PC-9 (cell line): ENCODE results near the gene SDK2. TPM values are rescaled to one million over a fixed set of nuclear protein-coding genes. Genes with fewer than 3 reads are reported as not detected.

Source experiments
- BruUV-seq: library from RNA; stranded (reverse); fragments of 400-500 nt; replicated peaks from 2 replicates; lab custom pipeline; 2021; lab: Mats Ljungman, UMichigan
- CTCF ChIA-PET: fragments of 300-600 bp; sonication (Branson Sonifier 250); formaldehyde crosslinking; loops from one replicate; lab custom pipeline; 2022; ENCODE audit warnings: antibody characterized with exemption; lab: Charles Lee
- POLR2A ChIA-PET: fragments of 300-600 bp; sonication (Branson Sonifier 250); formaldehyde crosslinking; loops from one replicate; lab custom pipeline; 2022; ENCODE audit warnings: antibody characterized with exemption; ENCODE audit not compliant: unreplicated experiment; lab: Charles Lee
- DNase-seq, 2 experiments: peaks; one replicate each; pipeline versions ENCODE4 v3.0.0 to v3.0.0-alpha.2; 2015 to 2022; ENCODE audit warnings: mixed read lengths in 1 of 2
- H2AFZ ChIP-seq: fragments of 200-600 bp; sonication (generic); 2 replicates; pipeline ENCODE4 v1.8.1; 2017; ENCODE audit warnings: antibody characterized with exemption
- H3F3A ChIP-seq: fragments of 200-600 bp; sonication (generic); 2 replicates; pipeline ENCODE4 v1.8.1; 2017; ENCODE audit warnings: antibody characterized with exemption, mild to moderate bottlenecking, low read depth; ENCODE audit not compliant: insufficient read depth
- H3K27ac ChIP-seq: fragments of 200-600 bp; sonication (generic); 2 replicates; pipeline ENCODE4 v1.6.1; 2016; ENCODE audit warnings: mixed run types
- H3K27me3 ChIP-seq: fragments of 200-600 bp; sonication (generic); 2 replicates; pipeline ENCODE4 v1.6.1; 2016; ENCODE audit warnings: low read depth, mixed run types; ENCODE audit not compliant: insufficient read depth
- H3K36me3 ChIP-seq: fragments of 200-600 bp; sonication (generic); 2 replicates; pipeline ENCODE4 v1.6.1; 2016; ENCODE audit warnings: low read depth, mixed run types
- H3K4me1 ChIP-seq: fragments of 200-600 bp; sonication (generic); replicated peaks from 2 replicates; pipeline ENCODE4 v1.6.1; 2016; ENCODE audit warnings: mixed run types; ENCODE audit not compliant: insufficient read depth
- H3K4me2 ChIP-seq: fragments of 200-600 bp; sonication (generic); 2 replicates; pipeline ENCODE4 v1.6.1; 2017; ENCODE audit warnings: mixed run types
- H3K4me3 ChIP-seq: fragments of 200-600 bp; sonication (generic); 2 replicates; pipeline ENCODE4 v1.6.1; 2016; ENCODE audit warnings: mixed run types
- H3K79me2 ChIP-seq: fragments of 200-600 bp; sonication (generic); 2 replicates; pipeline ENCODE4 v1.6.1; 2017; ENCODE audit warnings: low read depth, mixed run types
- H3K9me2 ChIP-seq: fragments of 200-600 bp; sonication (generic); 2 replicates; pipeline ENCODE4 v1.8.1; 2017; ENCODE audit warnings: mild to moderate bottlenecking; ENCODE audit not compliant: insufficient read depth
- H3K9me3 ChIP-seq: fragments of 200-600 bp; sonication (generic); 2 replicates; pipeline ENCODE4 v1.8.1; 2016; ENCODE audit warnings: low read depth; ENCODE audit not compliant: insufficient read depth
- H4K20me1 ChIP-seq: fragments of 200-600 bp; sonication (generic); 2 replicates; pipeline ENCODE4 v1.8.1; 2017; ENCODE audit not compliant: insufficient read depth
- CTCF ChIP-seq: fragments of 200-600 bp; sonication (generic); conservative IDR thresholded peaks from 2 replicates; pipeline ENCODE4 v1.6.1; 2017; ENCODE audit warnings: mixed run types, antibody characterized with exemption, mild to moderate bottlenecking, moderate library complexity
- EZH2 ChIP-seq: fragments of 200-600 bp; sonication (generic); IDR thresholded peaks from 2 replicates; pipeline ENCODE4 v1.8.0; 2017; ENCODE audit warnings: antibody characterized with exemption, low read depth
- intact Hi-C: fragments of 100-400 bp; cut with micrococcal nuclease; formaldehyde crosslinking; loops from one replicate; pipeline ENCODE4 v1.10.0; 2022; ENCODE audit not compliant: unreplicated experiment
- total RNA-seq: library from RNA; stranded (reverse); gene quantifications from 2 replicates; pipeline ENCODE4 v1.2.3, GENCODE V29; 2021

SDK2 gene
- total RNA-seq, 1 experiment from 2014 or later: 0.04 TPM

- no peaks in the 10 kb centered on the region for H3K36me3 ChIP-seq
- intact Hi-C loops: loop anchor here (5.0 kb wide), 1 partner anchor 803 kb away; no protein-coding TSS in a partner anchor
- no peak overlapping the region for H2AFZ ChIP-seq
- no peak for DNase-seq
- CTCF ChIA-PET: no interaction called here
- H3F3A ChIP-seq: no peaks in the 10 kb centered on the region
- H3K4me2 ChIP-seq: no peak overlapping the region
- POLR2A ChIA-PET: no interaction called here
- no peaks in the 10 kb centered on the region for H3K9me2 ChIP-seq
- H3K4me1 ChIP-seq: peaks cover 4% of the 10 kb centered on the region
- no peaks in the 10 kb centered on the region for H3K9me3 ChIP-seq
- no peaks in the 10 kb centered on the region for H4K20me1 ChIP-seq
- H3K79me2 ChIP-seq: no peaks in the 10 kb centered on the region
- no TSS peak for BruUV-seq
- H3K27ac ChIP-seq: no peak overlapping the region
- no peak for TF ChIP-seq CTCF
- TF ChIP-seq EZH2: no peak
- no peaks in the 10 kb centered on the region for H3K27me3 ChIP-seq
- H3K4me3 ChIP-seq: no peak overlapping the region
Observed at GRCh38 chr17:73365301-73365874, 278.9 kb downstream of the SDK2 start.

- intact Hi-C loops: no loop called here
- Histone ChIP-seq H3K4me2 (no peak overlapping the region), H3K36me3 (no peaks in the 10 kb centered on the region), H3K4me3 (no peak overlapping the region), H3F3A (no peaks in the 10 kb centered on the region), H3K79me2 (no peaks in the 10 kb centered on the region), H2AFZ (no peak overlapping the region), H3K4me1 (peaks cover 11% of the 10 kb centered on the region), H3K27me3 (no peaks in the 10 kb centered on the region), H4K20me1 (no peaks in the 10 kb centered on the region), H3K9me3 (no peaks in the 10 kb centered on the region), H3K9me2 (no peaks in the 10 kb centered on the region), H3K27ac (no peak overlapping the region)
- ChIA-PET CTCF (interaction anchor here (0.5 kb wide), 1 partner anchor 23 kb away, joined by 3 read pairs; no protein-coding TSS in a partner anchor), POLR2A (no interaction called here)
- DNase-seq: no peak
- no peak for TF ChIP-seq CTCF
- TF ChIP-seq EZH2: no peak
- no TSS peak for BruUV-seq
Observed at GRCh38 chr17:73364155-73364522, 280.1 kb downstream of the SDK2 start.

- ChIA-PET CTCF (interaction anchor here (0.5 kb wide), 1 partner anchor 22 kb away, joined by 3 read pairs; no protein-coding TSS in a partner anchor), POLR2A (no interaction called here)
- no peaks in the 10 kb centered on the region for H3K36me3 ChIP-seq
- DNase-seq: no peak
- no peak overlapping the region for H3K27ac ChIP-seq
- no peaks in the 10 kb centered on the region for H3K79me2 ChIP-seq
- no peaks in the 10 kb centered on the region for H3K27me3 ChIP-seq
- H3F3A ChIP-seq: no peaks in the 10 kb centered on the region
- no peaks in the 10 kb centered on the region for H4K20me1 ChIP-seq
- H3K4me3 ChIP-seq: no peak overlapping the region
- H3K4me2 ChIP-seq: no peak overlapping the region
- H3K9me2 ChIP-seq: no peaks in the 10 kb centered on the region
- no peaks in the 10 kb centered on the region for H3K9me3 ChIP-seq
- intact Hi-C loops: no loop called here
- no peak for TF ChIP-seq CTCF
- no peak for TF ChIP-seq EZH2
- no peak overlapping the region for H2AFZ ChIP-seq
- BruUV-seq: no TSS peak
- peaks cover 11% of the 10 kb centered on the region for H3K4me1 ChIP-seq
Observed at GRCh38 chr17:73363442-73364154, 280.6 kb downstream of the SDK2 start.
